GM18951 (cell line): ENCODE measurements around the gene NRXN3.

Experiments used
- POLR2A ChIP-seq: IDR thresholded peaks from 4 replicates; pipeline ENCODE4 v1.6.1; 2011; ENCODE audit warnings: mild to moderate bottlenecking; ENCODE audit not compliant: insufficient read length, insufficient read depth; ENCODE audit errors: extremely low read depth
- in situ Hi-C: fragments of 300-500 bp; cut with MboI; formaldehyde crosslinking; loops from one replicate; pipeline ENCODE4 v1.12.0; 2022; ENCODE audit warnings: low sequenced_read_pairs, mixed read lengths, inconsistent platforms; ENCODE audit not compliant: unreplicated experiment

Gene NRXN3

DNA sequence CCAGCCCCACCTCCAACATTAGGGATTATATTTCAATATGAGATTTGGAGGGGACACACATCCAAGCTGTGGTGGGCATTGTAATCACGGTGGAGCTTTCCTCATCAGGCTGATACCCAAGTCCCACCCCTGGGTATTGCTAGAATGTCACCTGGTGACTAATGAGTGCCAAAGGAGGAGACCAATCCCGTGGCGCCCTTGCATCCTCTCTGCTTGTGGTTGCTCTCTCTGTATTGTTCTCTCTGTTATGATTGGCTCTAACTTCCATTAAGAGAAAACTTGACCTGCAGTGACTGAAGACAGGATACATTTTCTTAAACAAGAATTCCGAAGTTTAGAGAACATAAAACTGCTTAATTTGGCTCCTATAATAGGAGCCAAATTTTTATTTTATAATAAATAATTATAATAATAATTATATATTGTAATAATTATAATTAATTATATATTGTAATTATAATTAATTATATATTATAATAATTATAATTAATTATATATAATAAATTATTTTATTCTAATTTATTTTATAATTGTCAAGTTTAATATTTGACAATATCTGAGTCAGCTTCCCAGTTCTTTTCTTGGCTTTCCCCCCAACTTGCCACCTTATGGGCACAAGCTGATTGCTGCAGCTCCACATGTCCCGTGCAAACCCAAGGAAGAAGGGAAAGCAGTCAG is 1621.0 kb downstream of the NRXN3 start:
- TF ChIP-seq POLR2A, result no peak
- in situ Hi-C loops, result no loop called here

DNA sequence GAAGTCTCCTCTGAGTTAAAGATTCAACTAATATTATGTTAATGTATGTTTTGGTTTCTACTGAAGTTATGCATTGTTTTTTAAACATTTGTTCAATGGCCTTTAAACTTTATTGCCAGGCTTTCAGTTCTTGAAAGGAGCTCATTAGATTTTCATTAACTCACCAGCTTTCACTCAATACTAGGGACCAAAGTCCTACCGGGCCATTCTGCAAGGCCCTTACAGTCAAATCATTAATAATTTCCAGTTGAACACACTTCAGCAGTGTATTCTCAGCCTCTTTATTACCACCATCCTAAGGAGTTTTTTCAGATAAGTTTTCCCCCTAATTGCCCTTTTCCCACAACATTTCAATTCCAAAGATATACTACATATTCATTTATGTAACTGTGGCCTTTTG is 1631.9 kb downstream of the NRXN3 start:
- in situ Hi-C loops, result no loop called here
- no peak for TF ChIP-seq POLR2A

DNA sequence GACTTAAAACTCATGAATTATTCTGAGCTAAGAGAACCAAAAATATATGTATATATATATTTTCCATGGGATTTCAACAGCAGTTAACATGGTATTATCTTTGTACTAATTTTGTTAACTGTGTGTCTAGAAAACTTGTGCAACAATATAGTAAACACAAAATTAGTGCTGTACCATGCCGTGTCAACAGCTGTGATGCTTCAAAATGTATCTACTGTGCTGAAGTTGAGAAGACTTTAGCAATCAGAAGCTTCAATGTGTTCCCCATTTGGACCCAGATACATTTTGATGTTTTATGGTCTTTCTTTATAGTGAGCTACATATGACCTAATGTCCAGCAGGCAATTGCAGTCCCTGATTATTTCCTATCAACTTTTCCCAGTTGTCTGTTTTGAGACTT is 1635.5 kb downstream of the NRXN3 start:
- in situ Hi-C loops, result no loop called here

DNA sequence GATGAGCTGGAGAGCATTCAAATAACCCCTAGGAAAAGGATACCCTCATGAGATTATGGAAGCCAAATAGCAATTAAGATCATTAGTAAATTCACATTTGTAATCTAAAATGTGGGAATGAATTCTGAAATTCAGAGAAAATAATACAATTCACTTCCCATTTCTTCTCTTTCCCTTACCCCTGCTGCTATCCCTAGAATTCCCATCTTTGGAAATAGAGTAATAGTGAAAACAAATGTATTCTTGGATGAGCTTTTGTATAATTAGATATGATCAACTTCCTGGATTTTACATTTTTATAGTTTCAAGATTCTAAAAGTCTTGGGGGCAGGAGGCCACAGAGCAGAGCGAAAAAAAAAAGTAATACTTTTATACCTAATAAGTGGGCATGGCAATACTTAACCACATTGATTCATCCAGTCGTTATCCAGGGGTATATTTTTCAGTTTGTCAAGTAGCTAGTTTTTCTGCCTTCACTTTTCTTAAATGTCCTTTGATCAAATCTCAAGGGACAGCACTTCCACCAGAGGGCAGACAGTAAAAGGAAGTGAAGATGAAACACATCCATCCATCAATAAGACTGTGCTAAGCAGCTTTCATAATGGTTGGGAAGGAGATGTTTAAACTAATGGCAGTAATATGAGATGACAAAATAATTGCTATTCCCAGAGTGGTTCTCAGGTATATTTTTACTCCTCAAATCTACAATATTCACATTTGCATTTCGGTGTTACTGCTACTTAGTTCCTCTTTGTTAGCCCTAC is 1639.9 kb downstream of the NRXN3 start:
- TF ChIP-seq POLR2A, result no peak
- in situ Hi-C loops, result no loop called here

More for the DNA sequence above, 1635.5 kb downstream of the NRXN3 start:
- no peak for TF ChIP-seq POLR2A

DNA sequence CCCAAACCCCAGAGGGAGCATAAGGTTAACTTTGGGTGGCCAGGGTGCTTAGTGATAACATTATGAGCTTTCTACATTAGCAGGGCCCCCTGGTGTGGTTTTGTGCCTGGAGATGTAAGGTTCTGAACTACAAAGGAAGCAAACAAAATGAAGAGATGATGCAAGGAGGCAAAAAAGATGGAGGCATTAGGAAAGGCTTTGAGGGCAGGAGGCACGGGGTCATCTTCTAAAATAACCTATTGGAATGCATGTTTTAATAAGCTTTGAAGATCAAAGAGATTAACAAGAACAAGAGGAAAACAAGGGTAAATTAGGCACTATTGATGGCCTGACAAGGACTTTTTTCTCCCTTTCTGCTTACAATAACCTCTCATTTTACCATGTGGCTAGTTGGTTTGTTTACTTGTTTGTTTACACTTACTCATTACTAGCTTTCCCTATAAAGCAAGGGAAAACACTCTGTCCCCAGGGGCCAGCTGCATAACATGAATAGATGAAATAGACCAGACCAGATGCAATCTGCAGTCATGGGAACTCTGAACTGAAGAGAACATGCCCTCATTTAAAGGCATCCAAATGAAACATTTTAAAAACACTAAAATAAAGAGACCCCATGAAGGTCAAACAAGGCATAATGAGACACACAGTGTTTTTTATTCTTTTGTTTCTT is 1650.8 kb downstream of the NRXN3 start:
- in situ Hi-C loops, result no loop called here
- TF ChIP-seq POLR2A, result no peak

DNA sequence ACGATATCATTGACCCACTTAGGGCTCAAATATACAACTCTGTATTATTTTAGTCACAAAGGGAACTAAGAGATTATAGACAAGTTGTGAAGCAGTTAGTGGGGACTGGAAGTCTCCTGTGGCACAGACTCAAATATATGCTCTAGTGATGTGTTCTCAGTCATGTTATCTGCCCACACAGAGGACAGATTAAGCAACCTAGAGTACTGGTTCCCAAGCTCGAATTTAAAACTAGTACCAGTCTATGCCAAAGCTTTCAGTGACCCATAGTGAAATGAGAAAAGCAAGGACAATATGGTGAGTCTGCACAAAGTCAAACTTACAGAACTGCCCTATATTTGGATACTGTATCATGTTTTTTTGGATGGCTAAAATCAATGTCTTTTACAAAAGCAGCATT is 1651.9 kb downstream of the NRXN3 start:
- TF ChIP-seq POLR2A, result no peak

DNA sequence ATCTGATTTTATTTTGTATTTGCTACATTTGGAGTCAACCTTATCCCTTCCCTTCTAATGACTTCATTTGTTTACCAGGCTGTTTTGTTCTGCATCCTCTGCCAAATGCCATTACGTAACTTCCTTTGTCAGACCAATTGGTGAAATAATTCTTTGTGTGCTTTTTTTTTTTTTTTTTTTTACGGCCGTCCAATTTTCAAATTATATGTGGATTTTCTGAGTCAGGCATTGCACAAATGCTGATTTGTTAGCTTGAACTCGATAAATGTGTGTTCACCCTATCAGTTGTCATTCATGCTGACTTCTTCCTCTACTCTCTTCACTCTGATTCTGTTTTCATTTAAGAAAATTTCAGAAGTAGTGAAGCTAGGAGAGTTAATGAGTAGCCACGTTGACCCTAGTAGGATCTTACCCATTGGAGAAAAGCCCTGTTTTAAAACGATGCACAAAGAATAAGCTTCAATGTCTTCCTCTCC is 1654.9 kb downstream of the NRXN3 start:
- no peak for TF ChIP-seq POLR2A
- in situ Hi-C loops, result no loop called here

More for the DNA sequence above, 1651.9 kb downstream of the NRXN3 start:
- in situ Hi-C loops, result no loop called here

DNA sequence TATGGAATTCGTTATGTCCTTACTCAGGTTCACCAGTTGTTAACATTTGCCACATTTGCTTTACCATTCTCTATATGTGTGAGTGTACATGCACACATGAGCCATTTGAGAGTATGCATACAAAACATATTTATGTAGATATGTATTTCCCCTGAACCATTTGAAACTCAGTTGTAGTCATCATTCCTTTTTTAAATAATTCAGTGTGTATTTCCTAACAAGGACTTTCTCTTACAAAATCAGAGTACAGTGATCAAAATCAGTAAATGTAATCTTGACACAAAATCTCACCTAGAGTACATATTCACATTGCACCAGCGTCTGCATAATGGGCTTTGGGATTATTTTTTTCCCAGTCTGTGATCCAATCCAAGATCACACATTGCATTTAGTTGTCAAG is 1656.2 kb downstream of the NRXN3 start:
- no peak for TF ChIP-seq POLR2A
- in situ Hi-C loops, result no loop called here

DNA sequence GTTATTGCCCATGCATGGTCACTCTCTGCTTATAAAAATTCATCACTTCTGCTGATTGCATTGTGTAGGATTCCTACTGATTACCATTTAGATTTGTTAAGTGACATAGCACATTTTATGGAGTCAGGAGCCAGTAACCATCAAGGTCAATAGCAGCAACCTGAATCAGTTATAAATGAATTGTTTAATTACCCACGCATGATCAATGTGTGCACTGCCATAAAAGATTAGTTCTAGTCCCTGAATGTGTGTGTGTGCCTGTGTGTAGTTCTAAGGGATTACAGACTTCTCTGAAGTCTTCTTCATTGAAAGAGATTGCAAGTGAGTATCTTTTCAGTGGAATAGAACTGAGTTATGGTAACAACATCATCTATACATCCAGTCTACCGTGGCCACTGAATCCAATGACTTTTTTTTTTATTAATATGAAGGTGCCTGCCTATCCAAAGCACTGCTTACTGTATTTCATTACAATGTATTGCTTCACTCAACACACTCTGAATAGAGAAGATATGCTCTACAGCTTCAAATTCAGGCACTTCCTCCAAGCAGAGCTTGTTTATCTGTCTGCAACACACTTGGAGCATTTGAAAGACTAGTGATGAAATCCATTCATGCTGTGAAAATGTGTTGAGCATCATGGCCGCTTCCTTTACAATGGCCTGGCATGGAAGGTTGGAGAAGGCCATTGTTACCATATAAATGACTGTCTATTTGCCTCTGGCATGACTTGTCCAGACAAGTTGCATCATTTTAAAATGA is 1659.4 kb downstream of the NRXN3 start:
- TF ChIP-seq POLR2A, result no peak
- in situ Hi-C loops, result no loop called here

DNA sequence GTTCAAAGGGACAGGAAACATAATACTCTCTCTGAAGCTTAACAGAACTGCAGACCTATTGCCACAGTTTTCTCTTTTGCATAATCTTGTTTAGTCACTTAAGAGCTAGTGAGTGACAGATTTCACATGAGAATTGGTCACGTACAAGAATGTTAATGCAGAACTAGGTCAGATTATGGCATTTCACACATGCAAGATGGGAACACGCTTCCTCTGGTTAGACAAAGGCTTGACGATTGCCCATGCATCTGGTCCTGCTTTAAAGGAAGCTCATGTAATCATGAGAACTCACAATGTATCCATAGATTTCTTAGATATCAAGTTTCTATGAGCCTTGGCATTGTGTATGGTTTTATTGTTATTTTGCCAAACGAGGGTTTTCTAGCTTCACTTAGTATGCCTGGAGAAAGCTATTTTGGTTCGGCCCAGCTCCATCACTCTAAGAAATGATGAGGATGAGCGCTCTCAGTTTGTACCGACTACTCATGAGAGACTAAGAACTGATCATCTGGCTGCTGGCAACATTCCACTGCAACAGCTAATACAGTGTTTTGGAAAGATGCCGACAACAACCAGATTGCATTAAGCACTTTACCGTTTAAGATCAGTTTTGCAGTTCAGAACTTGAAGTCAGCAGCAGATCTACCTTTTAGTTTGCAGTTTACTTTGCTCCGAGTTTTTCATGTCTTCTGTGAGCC is 1661.2 kb downstream of the NRXN3 start:
- in situ Hi-C loops, result no loop called here
- TF ChIP-seq POLR2A, result no peak

DNA sequence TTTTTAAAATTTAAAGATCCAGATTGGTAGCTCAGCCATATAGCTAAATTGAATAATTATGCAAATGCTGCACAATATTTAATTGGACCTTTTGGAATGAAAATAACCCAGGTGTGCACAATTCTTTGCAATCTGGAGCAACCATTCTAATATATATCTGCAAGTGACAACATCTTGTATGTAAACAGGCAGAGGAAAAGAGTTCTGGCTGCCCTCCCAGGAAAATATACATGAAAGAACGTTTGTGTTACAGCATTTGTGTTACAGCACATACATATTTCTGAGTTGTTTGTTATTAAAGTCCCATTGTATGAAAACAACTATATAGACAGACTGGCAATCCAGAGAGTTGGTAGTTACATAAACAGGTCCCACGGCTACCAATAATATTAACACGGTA is 1663.6 kb downstream of the NRXN3 start:
- TF ChIP-seq POLR2A, result no peak
- in situ Hi-C loops, result no loop called here

DNA sequence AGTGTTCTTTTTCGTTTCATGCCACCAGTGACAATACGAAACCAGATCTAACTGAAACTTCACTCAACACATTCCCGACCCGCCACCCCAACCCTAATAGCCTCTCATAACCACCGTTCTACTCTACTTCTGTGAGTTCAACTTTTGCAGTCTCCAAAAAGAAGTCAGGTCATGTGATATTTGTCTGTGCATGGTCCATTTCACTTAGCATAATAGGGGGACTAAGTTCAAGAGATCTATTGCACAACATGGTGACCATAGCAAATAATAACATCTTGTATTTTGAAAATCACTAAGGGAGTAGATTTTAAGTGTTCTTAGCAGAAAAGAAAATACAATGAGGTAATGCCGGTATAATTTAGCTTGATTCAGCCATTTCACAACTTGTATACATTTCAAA is 1664.7 kb downstream of the NRXN3 start:
- in situ Hi-C loops, result no loop called here
- TF ChIP-seq POLR2A, result no peak
